Medulla oblongata (tissue), 1 donor: ENCODE measurements around the gene THRB.
"Not testable (repeated sequence)": the region's sequence is repeated elsewhere in the genome, so short reads cannot be mapped to it uniquely, and the experiment has no call there.

Experiments used
- DNase-seq: peaks from one replicate; pipeline ENCODE4 v3.0.0-alpha.2; 2015; ENCODE audit errors: extremely low spot score

THRB gene

DNA sequence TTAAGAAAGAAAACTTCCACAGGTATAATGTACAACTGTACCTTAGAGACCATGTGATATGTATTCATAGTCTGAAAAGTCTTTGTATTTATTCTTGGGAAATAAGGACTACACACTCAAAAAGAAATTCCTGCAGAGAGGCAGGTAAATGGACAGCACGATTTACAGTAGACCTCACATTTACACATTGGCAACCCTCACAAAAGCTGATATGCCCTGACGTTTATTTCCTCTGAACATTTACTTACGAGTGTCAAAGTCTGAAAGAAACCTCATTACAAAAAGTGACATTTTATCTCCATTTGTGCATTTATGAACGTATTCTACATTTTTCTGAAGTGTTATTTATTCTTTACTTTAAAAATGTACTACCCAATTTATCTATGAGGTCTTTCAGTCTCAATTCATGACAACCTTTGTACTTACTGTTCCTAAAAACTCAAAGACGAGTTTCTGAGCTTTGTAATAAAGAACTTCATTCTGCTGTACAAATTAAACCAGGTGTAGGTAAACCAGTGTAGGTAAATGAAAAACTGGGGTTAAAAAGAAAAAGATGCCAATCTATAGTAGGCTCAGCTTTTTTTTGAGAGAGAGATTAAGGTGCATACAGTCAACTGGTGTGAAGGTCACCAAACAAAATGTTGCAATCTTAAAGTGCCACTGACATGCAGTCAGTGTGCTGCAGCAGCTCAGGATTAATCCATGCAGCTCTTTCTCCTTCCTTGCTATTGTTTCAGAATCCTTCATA is 44.3 kb downstream of the THRB start:
- DNase-seq, result no peak

GRCh38 chr3:24447836-24448235 is 46.8 kb downstream of the THRB start:
- DNase-seq, result no peak

- no peak for DNase-seq
Observed at GRCh38 chr3:24446032-24446431, 48.6 kb downstream of the THRB start.

- no peak for DNase-seq
Observed at GRCh38 chr3:24443476-24443875, 51.2 kb downstream of the THRB start.

GRCh38 chr3:24440760-24441464 is 53.7 kb downstream of the THRB start:
- DNase-seq, result no peak

DNA sequence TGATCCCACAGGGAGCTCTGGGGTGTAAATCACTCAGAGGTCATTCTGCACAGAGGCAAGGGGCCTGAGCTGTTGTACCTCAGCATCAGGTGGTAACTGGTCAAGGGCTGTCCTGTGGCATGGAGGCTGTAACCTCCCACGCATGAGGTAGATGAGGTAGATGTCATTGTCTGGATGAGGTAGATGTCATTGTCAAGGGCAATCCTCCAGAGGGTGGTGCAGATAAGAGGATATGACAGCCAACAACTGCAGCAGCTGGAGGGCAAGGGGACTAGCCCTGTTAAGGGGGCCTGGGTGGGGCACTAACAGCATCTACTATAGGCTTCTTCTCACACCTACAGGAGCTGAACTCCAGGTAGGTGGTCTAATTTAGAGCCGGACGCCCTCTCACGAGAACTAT is 55.6 kb downstream of the THRB start:
- DNase-seq, result no peak

DNA sequence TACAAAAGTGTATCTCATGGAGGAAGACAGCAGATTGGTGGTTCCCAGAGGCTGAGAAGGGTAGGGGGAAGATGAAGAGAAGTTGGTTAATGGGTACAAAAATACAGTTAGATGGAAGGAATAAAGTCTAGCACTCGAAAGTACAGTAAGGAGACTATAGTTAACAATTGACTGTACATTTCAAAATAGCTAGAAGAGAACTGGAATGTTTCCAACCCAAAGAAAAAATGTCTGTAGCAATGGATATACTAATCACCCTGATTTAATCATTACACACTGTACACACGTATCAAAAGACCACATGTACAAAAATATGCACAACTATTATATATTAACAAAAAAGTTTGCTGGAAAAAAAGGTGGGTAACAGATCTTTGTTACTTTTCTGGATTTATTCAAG is 57.3 kb downstream of the THRB start:
- DNase-seq, result no peak

DNA sequence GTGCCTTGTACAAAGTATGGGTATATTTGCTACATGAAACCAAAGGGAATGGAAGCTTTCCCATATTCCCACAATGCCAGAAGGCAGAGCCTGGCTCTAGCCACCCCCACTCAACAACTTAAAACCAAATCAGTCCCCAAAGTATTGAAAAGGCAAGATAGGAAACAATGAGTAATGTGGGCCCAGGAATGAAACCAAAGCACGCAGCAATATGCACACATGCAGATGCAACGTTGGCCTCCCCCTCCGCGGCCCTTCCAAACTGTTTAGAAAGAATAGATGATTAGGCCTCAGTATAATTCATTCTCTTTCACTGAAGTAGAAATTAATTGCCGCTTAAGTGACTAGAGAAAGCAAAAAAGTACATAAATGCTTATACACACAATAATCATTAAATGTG is 59.1 kb downstream of the THRB start:
- DNase-seq, result no peak

GRCh38 chr3:24434651-24435050 is 60.0 kb downstream of the THRB start:
- no peak for DNase-seq

DNA sequence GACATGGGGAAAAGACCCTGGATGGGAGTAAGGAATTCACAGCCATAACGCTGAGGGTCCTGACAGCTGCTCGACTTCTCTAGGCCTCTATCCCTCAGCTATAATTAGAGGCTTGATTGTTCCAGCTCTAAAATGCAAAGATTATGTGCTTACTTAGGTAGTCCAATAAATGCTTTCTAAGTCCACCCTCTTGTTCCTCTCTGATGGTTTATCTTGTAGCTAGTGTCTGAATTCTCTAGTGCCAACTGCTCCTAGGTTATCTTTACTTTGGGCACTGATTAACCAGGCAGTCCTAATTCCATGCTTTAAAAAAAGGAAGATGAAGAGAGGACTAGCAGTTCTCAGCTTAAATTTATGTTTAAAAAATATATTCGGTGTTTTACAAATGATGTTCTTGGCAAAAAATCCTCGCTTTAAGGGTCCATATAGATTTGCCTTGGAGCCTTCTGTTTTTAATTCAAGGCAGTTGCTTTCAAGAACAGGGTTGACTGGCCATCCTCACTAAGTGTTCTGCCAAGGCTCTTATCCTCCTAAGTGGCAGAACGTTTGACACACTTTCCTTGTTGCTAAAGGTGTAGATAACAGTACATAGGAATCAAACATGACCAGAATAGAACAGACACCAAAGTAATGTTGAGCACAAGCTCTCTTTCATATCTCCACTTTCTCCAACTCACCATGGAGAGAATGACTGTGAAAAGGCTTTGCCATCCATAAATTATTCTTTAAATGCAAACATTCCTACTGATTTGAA is 60.6 kb downstream of the THRB start:
- no peak for DNase-seq

GRCh38 chr3:24432989-24433388 is 61.7 kb downstream of the THRB start:
- DNase-seq, result no peak

- peak; percentile 17 for DNase-seq
Observed at GRCh38 chr3:24428481-24428880, 66.2 kb downstream of the THRB start.

DNA sequence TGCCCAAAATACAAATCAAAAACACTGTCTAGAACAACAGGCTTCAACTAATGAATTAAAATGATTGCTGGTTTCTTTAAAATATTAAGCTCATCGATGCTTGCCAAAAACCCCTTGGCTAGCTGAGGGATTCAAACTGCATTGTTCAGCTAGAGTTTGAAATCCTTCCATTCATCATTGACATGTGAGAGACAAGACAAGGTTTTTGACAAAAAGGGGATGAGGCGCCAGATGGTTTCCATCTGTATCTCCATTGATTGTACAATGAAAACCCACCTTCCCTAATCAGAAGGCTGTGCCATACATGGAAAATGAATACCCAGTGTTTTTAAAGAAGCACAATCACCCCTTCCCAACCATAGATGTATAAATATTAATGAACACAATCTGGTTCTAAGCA is 67.8 kb downstream of the THRB start:
- no peak for DNase-seq

GRCh38 chr3:24420829-24421228 is 73.8 kb downstream of the THRB start:
- not testable (repeated sequence) for DNase-seq

- DNase-seq, result no peak
Observed at GRCh38 chr3:24420224-24420623, 74.4 kb downstream of the THRB start.

DNA sequence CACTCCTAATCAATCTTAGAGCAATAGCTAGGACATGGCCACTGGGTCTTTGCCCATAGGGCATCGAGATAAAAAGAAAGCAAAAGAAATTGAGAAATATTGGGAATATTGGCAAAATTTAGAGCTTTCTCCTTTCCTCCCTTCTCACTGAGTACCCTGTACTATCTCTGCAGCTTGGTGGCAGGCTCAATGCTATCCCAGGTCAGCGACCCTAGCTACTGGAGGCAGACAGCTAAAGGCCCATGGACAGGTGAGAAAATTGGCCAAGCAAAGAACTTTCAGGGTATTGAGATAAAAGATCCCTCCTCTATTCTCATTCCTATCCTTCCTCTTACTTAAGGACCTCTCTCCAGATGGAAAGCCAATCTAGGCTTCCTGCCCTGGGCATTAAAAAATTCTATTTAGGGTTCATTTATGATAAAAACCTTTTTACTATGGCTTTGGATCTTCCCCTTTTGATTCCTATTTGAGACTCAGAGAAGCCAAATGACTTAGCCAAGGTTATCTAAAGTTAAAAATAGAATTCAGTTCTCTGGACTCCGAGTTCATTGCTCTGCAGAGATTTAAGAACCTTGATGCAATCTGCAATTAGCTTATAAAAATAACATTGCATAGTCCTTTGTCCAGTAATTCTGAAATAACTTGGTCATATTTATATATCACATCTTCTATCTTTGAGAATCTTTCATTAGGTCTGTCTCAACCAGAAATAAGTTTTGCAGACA is 75.4 kb downstream of the THRB start:
- no peak for DNase-seq

- DNase-seq, result no peak
Observed at GRCh38 chr3:24417730-24418129, 76.9 kb downstream of the THRB start.

DNA sequence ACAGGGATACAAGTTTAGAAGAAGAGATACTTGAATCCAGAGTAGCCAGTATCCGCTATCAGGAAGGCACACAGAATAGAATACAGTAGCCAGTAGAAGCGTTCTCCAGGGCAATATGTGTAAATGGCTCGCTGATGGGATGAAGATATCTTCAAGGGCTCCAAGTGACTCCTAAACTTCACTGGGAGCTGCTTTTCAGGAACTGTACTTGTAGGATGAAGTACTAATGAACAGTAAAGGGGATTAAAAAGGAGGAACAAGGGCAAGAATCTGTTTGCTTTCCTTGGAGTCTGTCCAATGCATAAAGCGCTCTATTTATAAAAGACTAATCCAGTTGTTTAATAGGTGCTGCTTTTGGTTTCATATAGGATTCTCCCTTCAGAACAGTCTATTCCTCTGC is 78.4 kb downstream of the THRB start:
- no peak for DNase-seq

- no peak for DNase-seq
Observed at GRCh38 chr3:24415824-24416223, 78.8 kb downstream of the THRB start.

GRCh38 chr3:24413662-24414061 is 81.0 kb downstream of the THRB start:
- DNase-seq, result not testable (repeated sequence)

DNA sequence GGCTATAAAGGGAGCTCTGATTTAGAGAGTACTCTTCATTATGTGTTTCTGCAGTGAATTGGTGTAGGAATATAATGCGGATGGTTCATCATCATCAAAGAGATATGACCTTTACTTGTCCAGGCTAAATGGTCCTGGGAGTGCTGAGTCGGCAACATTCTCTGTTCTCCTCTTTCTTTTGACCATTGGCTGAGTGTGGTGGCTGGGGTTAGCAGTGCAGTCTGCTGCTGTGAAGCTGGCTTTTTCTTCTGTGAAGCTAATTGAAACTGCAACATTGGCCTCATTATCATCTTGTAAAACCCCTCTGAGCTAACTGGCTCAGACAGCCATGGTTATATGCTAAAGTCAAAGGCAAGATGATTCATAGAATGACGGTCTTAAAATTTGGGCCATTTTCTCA is 83.8 kb downstream of the THRB start:
- DNase-seq, result peak; percentile 23
